ENCODE measurements around the gene BBS9.

Gene BBS9

DNA sequence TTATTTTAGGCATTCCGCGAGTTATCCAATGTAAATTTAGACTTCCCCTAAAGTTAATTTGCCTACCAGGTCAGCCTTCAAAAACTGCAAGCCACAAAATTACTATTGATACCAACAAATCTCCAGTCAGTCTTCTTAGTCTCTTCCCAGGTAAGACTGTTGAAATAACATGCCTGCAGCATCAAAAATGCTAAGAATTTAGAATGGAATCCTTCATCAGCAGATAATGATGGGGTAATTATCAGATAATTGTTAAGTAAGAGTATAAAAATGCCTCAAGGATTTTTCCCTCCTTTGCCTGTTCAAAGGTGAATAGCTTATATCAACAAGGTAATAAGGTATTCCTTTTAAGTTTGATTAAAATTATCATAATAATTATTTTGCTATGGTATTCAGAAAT, 228.5 kb downstream of the BBS9 start:
- no peak for DNase-seq (ENCODE audit: low read depth)

- DNase-seq (ENCODE audit: low read depth), result no peak
Observed at GRCh38 chr7:33369888-33370287, 240.5 kb downstream of the BBS9 start.

DNA sequence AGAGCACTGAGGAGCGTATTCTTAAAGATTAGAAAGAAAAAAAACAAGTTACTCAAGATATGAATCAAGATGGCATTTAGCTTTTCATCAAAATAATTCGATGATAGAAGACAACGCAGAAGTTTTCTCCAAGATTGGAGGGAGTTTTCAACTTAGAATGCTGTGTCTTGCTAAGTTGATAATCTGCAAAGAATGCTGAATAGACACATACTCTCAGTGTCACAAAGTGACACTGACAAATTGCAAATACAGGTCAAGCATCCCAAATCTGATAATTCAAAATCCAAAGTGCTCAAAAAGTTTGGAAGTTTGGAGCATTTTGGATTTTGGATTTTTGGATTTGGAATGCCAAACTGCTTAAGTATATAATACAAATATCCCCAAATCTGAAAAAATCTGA, 243.8 kb downstream of the BBS9 start:
- no peak for DNase-seq (ENCODE audit: low read depth)

DNA sequence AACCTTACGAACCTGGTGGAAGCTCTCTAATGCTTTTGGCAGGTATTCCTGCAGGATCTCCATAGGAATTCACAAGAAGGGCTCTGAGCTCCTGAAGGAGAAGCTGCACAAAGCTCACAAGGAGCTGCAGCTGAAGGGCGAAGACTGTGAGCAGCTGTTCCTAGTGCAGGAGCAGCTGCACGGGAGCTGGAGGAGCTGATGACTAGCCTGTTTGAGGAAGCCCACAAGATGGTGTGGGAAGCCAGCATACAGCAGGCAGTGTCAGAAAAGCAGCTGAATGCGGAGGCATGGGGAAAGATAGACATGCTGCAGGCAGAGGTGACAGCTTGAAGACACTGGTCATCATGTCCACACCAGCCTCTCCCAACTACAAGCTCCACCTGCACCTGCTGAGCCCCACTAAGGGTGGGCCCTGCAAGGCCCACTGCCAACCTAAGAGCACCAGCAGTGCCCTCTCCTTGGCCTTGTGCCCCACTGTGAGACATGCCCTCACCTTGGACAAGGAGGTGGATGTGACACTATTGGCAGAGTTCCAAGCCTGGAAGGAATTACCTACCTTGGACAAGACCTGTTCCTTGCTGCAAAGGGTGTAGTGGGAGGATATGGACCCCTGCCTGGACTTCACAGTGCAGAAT, 250.6 kb downstream of the BBS9 start:
- DNase-seq (ENCODE audit: low read depth), result no peak

DNA sequence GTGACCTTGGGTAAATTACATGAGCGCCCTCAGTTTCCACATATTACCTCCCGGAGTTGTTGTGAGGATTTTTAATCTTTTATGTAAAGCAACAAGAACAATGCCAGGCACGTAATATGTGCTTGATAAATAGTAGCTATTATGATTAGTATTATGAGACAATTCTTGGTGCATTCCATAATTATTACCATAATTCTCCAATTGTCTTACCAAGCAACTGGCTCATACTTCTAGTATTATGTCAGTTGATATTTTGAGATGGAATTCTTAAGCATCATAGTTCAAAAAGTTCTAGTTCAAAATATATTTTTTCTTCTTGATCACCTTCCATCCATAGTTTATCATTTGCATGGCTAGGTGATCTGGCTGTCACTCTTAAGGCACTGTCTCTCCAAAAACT, 259.0 kb downstream of the BBS9 start:
- no peak for DNase-seq (ENCODE audit: low read depth)

- DNase-seq (ENCODE audit: low read depth), result no peak
Observed at GRCh38 chr7:33392148-33392547, 262.8 kb downstream of the BBS9 start.

GRCh38 chr7:33393770-33394169, 264.4 kb downstream of the BBS9 start:
- no peak for DNase-seq (ENCODE audit: low read depth)

- DNase-seq (ENCODE audit: low read depth), result no peak
Observed at GRCh38 chr7:33395340-33395739, 266.0 kb downstream of the BBS9 start.

- DNase-seq (ENCODE audit: low read depth), result no peak
Observed at GRCh38 chr7:33399528-33400213, 270.3 kb downstream of the BBS9 start.

GRCh38 chr7:33400214-33400538, 270.8 kb downstream of the BBS9 start:
- DNase-seq (ENCODE audit: low read depth), result no peak

- DNase-seq (ENCODE audit: low read depth), result no peak
Observed at GRCh38 chr7:33410266-33410665, 280.9 kb downstream of the BBS9 start.

DNA sequence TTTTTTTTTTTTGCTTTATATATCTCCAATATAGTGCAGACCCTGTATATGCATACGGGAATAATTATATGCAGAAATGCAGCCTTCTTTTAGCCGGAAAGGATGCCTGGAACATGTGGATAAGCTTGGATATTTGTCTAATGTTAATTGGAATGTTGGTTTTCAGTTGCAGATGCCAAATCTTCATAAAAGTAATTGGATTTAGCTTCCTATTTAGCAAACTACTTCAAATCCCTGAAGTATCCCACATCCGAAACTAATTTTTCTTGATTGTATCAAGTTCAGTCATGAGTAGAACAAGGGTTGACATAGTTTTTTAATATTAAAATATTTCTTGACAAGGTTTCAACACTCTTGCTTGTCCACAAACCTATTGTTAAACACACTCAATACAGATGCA, 281.7 kb downstream of the BBS9 start:
- no peak for DNase-seq (ENCODE audit: low read depth)

GRCh38 chr7:33412331-33412730, 283.0 kb downstream of the BBS9 start:
- no peak for DNase-seq (ENCODE audit: low read depth)

- DNase-seq (ENCODE audit: low read depth), result no peak
Observed at GRCh38 chr7:33418251-33418701, 288.9 kb downstream of the BBS9 start.

DNA sequence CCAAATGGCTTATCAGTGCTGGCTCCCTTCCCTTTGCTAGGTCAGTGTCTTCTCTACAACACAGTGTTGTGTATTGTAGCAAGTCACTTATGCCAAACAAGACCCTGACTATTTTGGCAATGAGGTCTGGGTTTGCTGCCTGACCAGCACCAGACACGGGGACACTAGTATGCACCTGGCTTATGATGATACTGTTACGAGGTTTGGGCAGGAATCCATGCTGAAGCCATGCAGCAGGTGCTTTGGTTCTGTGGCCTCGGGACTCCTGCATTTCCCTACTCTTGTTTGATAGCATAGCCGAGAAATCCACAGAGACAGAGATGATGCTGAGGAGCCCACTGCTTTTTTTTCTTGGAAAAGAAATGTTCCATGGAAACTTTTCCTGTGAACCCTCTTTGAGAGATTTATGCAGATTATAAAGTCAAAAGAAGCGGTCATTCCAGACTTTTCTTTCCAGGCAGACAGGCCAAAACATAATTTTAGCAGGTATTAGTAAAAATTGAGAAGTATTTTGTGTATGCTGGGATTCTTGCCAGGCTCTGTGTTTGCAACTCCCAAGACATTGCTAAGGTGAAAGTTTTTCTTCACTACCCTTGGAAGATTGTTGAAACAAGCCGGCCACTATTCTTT, 291.1 kb downstream of the BBS9 start:
- no peak for DNase-seq (ENCODE audit: low read depth)

- no peak for DNase-seq (ENCODE audit: low read depth)
Observed at GRCh38 chr7:33421429-33421828, 292.1 kb downstream of the BBS9 start.

GRCh38 chr7:33422141-33422540, 292.8 kb downstream of the BBS9 start:
- no peak for DNase-seq (ENCODE audit: low read depth)

DNA sequence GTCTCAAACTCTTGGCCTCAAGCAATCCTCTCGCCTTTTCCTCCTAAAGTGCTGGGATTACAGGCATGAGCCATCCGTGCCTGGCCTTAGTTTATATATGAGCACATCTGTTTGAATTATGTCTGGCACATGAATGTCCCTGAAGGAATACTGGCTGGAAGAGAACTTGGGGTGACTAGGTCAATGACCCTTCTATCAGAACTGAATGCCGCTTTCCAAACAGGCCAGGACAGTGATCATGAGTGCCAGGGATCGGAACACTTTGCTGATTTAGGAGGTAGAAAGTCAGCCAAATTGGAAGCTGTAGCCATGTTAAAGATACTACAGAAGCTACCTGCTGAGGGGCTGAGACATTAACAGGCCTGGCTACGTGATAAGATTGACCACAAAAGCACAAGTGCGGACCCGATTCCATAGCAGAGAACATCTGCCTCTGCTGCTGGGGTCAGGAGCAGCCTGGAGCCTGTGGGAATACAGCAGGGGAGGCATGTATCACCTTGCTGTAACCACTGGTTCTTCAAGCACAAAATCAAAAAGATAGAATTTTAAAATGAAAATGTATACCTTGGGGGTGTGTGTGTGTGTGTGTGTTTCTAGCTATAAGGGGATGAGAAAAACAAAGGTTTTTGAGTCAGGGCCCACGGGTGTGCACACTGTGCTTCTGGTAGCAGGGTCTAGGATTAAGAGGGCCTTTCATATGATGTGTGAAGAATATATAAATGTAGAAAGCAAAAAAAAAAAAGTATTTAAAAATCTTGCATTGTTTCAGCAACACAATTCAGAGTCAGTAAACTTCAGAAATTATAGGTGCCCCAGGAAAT, 293.7 kb downstream of the BBS9 start:
- DNase-seq (ENCODE audit: low read depth), result no peak

DNA sequence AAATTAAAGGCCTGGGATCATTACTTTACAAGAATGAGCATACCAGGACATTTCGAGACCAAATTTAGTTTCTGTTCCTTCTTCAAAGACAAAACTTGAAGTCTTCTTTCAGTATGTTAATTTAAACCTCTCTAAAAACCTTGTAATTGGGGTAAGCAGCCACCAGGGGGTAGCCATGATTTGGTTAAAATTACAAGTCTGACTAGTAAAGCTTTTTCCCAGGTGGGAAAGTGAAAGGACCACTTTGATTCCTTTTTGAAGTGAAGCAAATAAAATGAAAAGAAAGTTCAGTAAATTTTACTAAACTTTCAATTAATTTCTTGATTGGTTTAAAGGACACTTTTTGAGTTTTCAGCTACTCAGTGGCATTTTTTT, 294.3 kb downstream of the BBS9 start:
- no peak for DNase-seq (ENCODE audit: low read depth)

GRCh38 chr7:33425395-33425794, 296.0 kb downstream of the BBS9 start:
- no peak for DNase-seq (ENCODE audit: low read depth)

DNA sequence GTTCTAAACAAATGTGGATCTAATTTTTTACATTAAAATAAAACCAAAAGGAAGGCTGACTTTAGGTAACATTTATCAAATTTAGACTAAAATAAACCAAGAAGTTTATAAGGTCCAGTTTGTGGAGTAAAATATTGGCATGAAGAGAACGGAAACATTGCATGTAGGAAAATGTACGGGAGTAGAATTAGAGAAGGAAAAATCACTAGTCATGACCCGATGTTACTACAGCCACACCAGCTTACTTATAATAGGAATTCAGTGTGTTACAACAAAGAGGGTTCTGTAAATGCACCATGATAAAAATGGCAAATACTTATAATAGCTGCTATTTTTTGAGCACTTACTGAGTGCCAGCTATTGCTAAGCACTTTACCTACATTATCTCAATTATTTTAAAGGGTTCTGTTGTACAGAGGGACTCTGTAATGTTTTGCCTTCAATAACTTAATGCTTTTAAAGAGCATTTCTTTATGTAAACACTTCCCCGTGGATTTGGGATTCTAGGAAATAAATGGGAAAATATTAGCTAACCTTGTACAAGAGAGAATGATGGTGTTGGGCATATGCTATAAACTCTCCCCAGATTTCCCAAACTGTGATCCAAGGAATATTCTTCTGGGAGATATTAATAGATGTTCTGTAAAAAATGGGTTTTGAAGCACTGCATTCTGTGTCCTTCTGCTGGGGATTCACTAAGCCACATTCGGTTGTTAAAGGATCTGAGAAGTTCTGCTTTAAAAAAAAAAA, 296.7 kb downstream of the BBS9 start:
- DNase-seq (ENCODE audit: low read depth), result no peak

GRCh38 chr7:33428415-33428814, 299.1 kb downstream of the BBS9 start:
- DNase-seq (ENCODE audit: low read depth), result no peak
